SU-DHL-6 (cell line): ENCODE measurements around the gene GCNA.
"Not testable (repeated sequence)": the region's sequence is repeated elsewhere in the genome, so short reads cannot be mapped to it uniquely, and the experiment has no call there.

ENCODE experiments used
- H2AFZ ChIP-seq: fragments of 200-600 bp; sonication (generic); 2 replicates; pipeline ENCODE4 v1.6.1; 2014; ENCODE audit warnings: low read depth, mild to moderate bottlenecking, moderate library complexity, mixed read lengths, antibody characterized with exemption, low read length; ENCODE audit not compliant: severe bottlenecking
- H3F3A ChIP-seq: fragments of 200-600 bp; shearing (Covaris generic); 2 replicates; pipeline ENCODE4 v1.6.0; 2016; ENCODE audit warnings: antibody characterized with exemption, mild to moderate bottlenecking; ENCODE audit not compliant: insufficient read depth
- H3K27ac ChIP-seq: fragments of 200-600 bp; sonication (generic); 2 replicates; pipeline ENCODE4 v1.5.1; 2016; ENCODE audit warnings: low read depth, mild to moderate bottlenecking, low read length, moderate library complexity, mixed read lengths
- H3K27me3 ChIP-seq: fragments of 200-600 bp; sonication (generic), shearing (Covaris generic); 2 replicates; pipeline ENCODE4 v1.6.0; 2014; ENCODE audit warnings: mild to moderate bottlenecking, low read length
- H3K36me3 ChIP-seq: fragments of 200-600 bp; sonication (generic); 2 replicates; pipeline ENCODE4 v1.6.1; 2014; ENCODE audit warnings: mild to moderate bottlenecking, low read length, mixed read lengths
- H3K4me2 ChIP-seq: fragments of 300-600, 200-600 bp; shearing (Covaris generic), sonication (generic); 2 replicates; pipeline ENCODE4 v1.6.0; 2014; ENCODE audit warnings: low read length, low read depth, mild to moderate bottlenecking; ENCODE audit not compliant: poor library complexity, severe bottlenecking
- H3K4me3 ChIP-seq: fragments of 200-600 bp; sonication (generic); 2 replicates; pipeline ENCODE4 v1.5.1; 2014; ENCODE audit warnings: antibody characterized with exemption, low read length, mild to moderate bottlenecking, mixed read lengths; ENCODE audit not compliant: insufficient read depth, poor library complexity, severe bottlenecking
- H3K79me2 ChIP-seq: fragments of 200-600 bp; sonication (generic); 2 replicates; pipeline ENCODE4 v1.6.1; 2014; ENCODE audit warnings: mild to moderate bottlenecking, low read length, moderate library complexity; ENCODE audit not compliant: insufficient read depth
- H3K9ac ChIP-seq: fragments of 200-600 bp; sonication (generic); 2 replicates; pipeline ENCODE4 v1.7.0; 2014; ENCODE audit warnings: mild to moderate bottlenecking, low read length
- H3K9me2 ChIP-seq: fragments of 200-600 bp; sonication (generic); replicated peaks from 2 replicates; pipeline ENCODE4 v1.6.1; 2014; ENCODE audit warnings: low read length; ENCODE audit not compliant: insufficient read depth
- H3K9me3 ChIP-seq: fragments of 200-600 bp; sonication (generic); 2 replicates; pipeline ENCODE4 v1.6.1; 2014; ENCODE audit warnings: low read length, mixed read lengths; ENCODE audit not compliant: insufficient read depth
- H4K20me1 ChIP-seq: fragments of 200-600 bp; sonication (generic); 2 replicates; pipeline ENCODE4 v1.6.1; 2014; ENCODE audit warnings: low read depth, mild to moderate bottlenecking, antibody characterized with exemption, low read length, moderate library complexity, mixed read lengths
- CTCF ChIP-seq: fragments of 200-600 bp; sonication (generic); IDR thresholded peaks from one replicate; pipeline ENCODE4 v1.5.1; 2017; ENCODE audit warnings: antibody characterized with exemption, mild to moderate bottlenecking, low read length, moderate library complexity; ENCODE audit not compliant: insufficient read depth, poor library complexity, severe bottlenecking
- EZH2phosphoT487 ChIP-seq: fragments of 200-600 bp; sonication (generic), shearing (Covaris generic); conservative IDR thresholded peaks from 2 replicates; pipeline ENCODE4 v1.6.1; 2018; ENCODE audit warnings: mild to moderate bottlenecking, antibody characterized with exemption, low read length, moderate library complexity, mixed read lengths

GCNA gene

DNA sequence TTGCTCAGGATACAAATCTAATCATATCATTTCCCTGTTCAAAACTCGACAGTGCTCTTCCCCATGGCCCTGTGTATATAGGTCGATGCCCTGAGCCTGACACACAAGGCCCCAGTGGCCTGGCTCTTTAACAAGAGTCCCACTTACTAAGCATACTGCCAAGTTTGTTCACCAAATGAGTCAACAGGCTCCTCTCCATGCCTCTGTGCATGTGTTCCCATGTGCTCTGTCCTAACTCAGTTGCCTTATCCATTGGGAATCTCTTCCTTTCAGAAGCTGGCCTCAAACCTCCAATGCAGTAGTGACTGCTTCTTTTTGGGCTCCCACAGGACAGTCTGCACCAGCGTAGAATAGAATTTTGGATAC is 59.0 kb downstream of the GCNA start:
- TF ChIP-seq EZH2phosphoT487 (no peak), CTCF (no peak)
- H2AFZ ChIP-seq = no peak overlapping the region
- H3K9me3 ChIP-seq = no peaks in the 10 kb centered on the region
- H3K9ac ChIP-seq = no peak overlapping the region
- no peak overlapping the region for H3K4me3 ChIP-seq
- H3F3A ChIP-seq = no peaks in the 10 kb centered on the region
- no peaks in the 10 kb centered on the region for H3K9me2 ChIP-seq
- no peaks in the 10 kb centered on the region for H3K27me3 ChIP-seq
- H3K79me2 ChIP-seq = no peaks in the 10 kb centered on the region
- no peaks in the 10 kb centered on the region for H3K36me3 ChIP-seq
- H3K4me2 ChIP-seq = no peak overlapping the region
- no peaks in the 10 kb centered on the region for H4K20me1 ChIP-seq
- H3K27ac ChIP-seq = no peak overlapping the region

GRCh38 chrX:71637848-71638247 is 59.6 kb downstream of the GCNA start:
- H3K9ac ChIP-seq = no peak overlapping the region
- TF ChIP-seq CTCF (no peak), EZH2phosphoT487 (no peak)
- no peaks in the 10 kb centered on the region for H3K27me3 ChIP-seq
- H3K79me2 ChIP-seq = no peaks in the 10 kb centered on the region
- H3K9me2 ChIP-seq = no peaks in the 10 kb centered on the region
- no peaks in the 10 kb centered on the region for H3K9me3 ChIP-seq
- H4K20me1 ChIP-seq = no peaks in the 10 kb centered on the region
- no peak overlapping the region for H3K4me2 ChIP-seq
- no peak overlapping the region for H3K27ac ChIP-seq
- no peak overlapping the region for H2AFZ ChIP-seq
- no peak overlapping the region for H3K4me3 ChIP-seq
- no peaks in the 10 kb centered on the region for H3F3A ChIP-seq
- no peaks in the 10 kb centered on the region for H3K36me3 ChIP-seq

DNA sequence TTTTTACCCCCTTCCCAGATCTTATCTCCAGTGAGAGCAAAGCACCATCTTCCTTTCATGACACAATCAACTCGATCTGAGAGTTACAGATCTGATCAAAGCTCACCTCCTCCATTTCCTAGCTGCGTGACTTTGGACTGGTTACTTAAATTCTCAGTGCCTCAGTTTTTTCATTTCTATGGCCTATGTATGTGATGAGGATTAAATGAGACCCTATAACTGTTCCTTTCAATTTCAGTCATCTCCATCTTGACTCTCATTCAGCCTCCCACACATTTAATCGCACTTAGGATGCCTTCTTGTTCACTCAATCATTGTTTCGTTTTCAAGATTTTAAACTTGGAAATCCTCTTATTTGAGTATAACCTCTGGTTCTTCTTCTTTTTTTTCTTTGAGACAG is 60.2 kb downstream of the GCNA start:
- Histone ChIP-seq H3K9me2 (no peaks in the 10 kb centered on the region), H3K27me3 (no peaks in the 10 kb centered on the region), H3K4me2 (no peak overlapping the region), H3K79me2 (no peaks in the 10 kb centered on the region), H3F3A (no peaks in the 10 kb centered on the region), H3K27ac (no peak overlapping the region), H3K4me3 (no peak overlapping the region), H3K9ac (no peak overlapping the region), H2AFZ (no peak overlapping the region), H4K20me1 (no peaks in the 10 kb centered on the region), H3K36me3 (no peaks in the 10 kb centered on the region), H3K9me3 (no peaks in the 10 kb centered on the region)
- TF ChIP-seq EZH2phosphoT487 (no peak), CTCF (no peak)

- Histone ChIP-seq H3K36me3 (no peaks in the 10 kb centered on the region), H3K27me3 (no peaks in the 10 kb centered on the region), H3K27ac (no peak overlapping the region), H4K20me1 (no peaks in the 10 kb centered on the region), H3K4me3 (no peak overlapping the region), H3K4me2 (no peak overlapping the region), H3K9me2 (no peaks in the 10 kb centered on the region), H3F3A (no peaks in the 10 kb centered on the region), H3K9me3 (no peaks in the 10 kb centered on the region), H2AFZ (no peak overlapping the region), H3K79me2 (no peaks in the 10 kb centered on the region), H3K9ac (no peak overlapping the region)
- TF ChIP-seq CTCF = no peak
- TF ChIP-seq EZH2phosphoT487 = no peak
These were observed 61.8 kb downstream of the GCNA start for GRCh38 chrX:71640002-71640401.

DNA sequence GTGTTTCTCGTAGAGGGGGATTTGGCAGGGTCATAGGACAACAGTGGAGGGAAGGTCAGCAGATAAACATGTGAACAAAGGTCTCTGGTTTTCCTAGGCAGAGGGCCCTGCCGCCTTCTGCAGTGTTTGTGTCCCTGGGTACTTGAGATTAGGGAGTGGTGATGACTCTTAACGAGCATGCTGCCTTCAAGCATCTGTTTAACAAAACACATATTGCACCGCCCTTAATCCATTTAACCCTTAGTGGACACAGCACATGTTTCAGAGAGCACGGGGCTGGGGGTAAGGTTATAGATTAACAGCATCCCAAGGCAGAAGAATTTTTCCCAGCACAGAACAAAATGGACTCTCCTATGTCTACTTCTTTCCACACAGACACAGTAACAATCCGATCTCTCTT is 66.2 kb downstream of the GCNA start:
- not testable (repeated sequence) for H2AFZ ChIP-seq, H3K4me2 ChIP-seq, H3K27ac ChIP-seq, H3K79me2 ChIP-seq, H3K27me3 ChIP-seq, H3K36me3 ChIP-seq, H3K9ac ChIP-seq, H3K9me3 ChIP-seq, H3F3A ChIP-seq, H4K20me1 ChIP-seq, H3K4me3 ChIP-seq, H3K9me2 ChIP-seq
